Medulla oblongata (tissue), 1 donor: Measurements from ENCODE around the gene UNK.

Experiments
- DNase-seq: peaks from one replicate; pipeline ENCODE4 v3.0.0-alpha.2; 2015; ENCODE audit errors: extremely low spot score

UNK gene

DNA sequence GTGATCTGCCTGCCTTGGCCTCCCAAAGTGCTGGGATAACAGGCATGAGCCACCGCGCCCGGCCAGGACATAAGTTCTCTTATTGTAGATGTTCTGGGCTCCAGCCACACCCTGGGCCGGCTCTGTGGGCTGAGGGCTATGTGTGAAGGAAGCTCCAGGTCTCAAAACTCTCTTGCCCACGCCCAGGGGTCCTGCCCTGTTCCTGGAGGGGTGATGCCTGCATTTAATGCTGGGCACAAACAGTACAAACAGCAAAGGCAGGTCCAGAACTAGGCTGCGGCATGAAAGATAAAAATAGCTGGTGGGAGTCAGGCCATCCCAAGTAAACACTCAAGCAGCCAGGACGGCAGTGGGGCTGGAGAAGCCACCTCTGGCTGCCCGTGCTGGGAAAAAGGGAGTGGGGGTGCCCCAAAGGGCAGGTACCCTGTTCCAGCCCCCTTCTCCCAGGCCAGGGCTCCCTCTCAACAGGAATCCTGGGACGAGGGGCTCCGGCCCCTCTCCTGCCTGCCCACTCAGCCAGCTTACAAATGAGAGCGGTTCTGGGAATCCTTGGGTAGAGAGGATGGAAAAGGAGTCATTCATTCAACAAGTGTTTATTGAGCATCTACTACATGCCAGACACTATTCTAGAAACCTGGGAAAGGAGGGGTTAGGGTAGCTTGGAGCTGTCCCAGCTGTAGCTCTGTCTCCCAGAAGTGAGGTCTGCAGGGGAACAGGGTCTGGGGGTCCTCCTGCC, 89.1 kb downstream of the UNK start:
- no peak for DNase-seq

DNA sequence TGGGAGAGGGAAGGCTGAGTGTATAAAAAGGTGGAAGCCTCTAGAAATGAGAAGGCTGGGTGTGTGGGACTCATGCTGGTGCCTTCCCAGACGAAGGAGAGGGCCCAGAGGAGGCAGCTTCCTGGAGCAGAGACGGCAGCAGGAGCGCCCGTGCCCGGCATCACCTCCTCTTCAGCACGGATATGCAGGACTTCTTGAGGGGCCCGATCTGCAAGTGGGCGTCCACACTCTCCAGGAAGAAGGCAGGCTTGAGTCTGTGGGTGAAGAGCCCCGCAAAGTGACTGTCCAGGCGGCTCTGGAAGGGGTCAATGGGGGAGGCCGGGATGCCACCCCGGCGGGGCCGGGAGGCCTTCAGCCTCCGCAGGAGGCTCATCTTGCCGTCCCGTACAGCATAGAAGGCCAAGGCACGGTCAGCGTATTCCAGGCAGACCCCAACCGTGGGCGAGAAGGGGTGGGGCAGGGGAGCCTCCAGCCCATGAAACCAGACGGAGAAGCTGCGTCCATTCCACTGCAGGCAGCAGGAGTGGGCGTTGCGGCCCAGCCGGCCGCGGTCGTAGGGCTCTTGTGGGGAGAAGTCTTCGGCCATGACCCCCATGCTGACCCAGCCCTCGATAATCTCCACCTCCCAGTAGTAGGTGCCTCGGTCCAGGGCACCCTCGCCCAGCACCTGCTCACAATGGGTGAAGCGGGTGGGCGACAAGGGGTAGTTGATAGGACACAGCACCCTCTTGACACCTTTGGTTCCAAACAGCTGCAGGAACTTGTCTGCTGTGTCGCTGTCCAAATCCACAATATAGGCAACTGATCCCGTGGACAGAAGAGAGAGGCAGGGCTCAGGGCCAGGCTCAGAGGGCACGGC, 89.9 kb downstream of the UNK start:
- DNase-seq = no peak
